GM19043 (cell line): ENCODE measurements around the gene GMDS.
"Not testable (repeated sequence)": the region's sequence is repeated elsewhere in the genome, so short reads cannot be mapped to it uniquely, and the experiment has no call there.

Experiments used
- ATAC-seq: cut with Tn5 transposase; IDR thresholded peaks from one replicate; pipeline ENCODE4 v1.9.1; 2021; ENCODE audit warnings: low read depth; ENCODE audit not compliant: unreplicated experiment

The GMDS gene

GRCh38 chr6:1767481-1768246 lies 477.7 kb downstream of the GMDS start:
- ATAC-seq = no peak

GRCh38 chr6:1766654-1767053 lies 478.8 kb downstream of the GMDS start:
- no peak for ATAC-seq

- no peak for ATAC-seq
These were observed 480.1 kb downstream of the GMDS start for GRCh38 chr6:1765160-1765903.

GRCh38 chr6:1764397-1764987 lies 480.9 kb downstream of the GMDS start:
- no peak for ATAC-seq

- ATAC-seq = no peak
These were observed 482.0 kb downstream of the GMDS start for GRCh38 chr6:1763404-1763803.

- ATAC-seq = no peak
These were observed 483.2 kb downstream of the GMDS start for GRCh38 chr6:1762203-1762602.

- ATAC-seq = no peak
These were observed 483.9 kb downstream of the GMDS start for GRCh38 chr6:1761477-1761877.

GRCh38 chr6:1760876-1761275 lies 484.5 kb downstream of the GMDS start:
- ATAC-seq = no peak

- no peak for ATAC-seq
These were observed 485.5 kb downstream of the GMDS start for GRCh38 chr6:1759870-1760269.

- ATAC-seq = no peak
These were observed 487.2 kb downstream of the GMDS start for GRCh38 chr6:1758076-1758679.

GRCh38 chr6:1757131-1757530 lies 488.3 kb downstream of the GMDS start:
- no peak for ATAC-seq

- no peak for ATAC-seq
These were observed 488.8 kb downstream of the GMDS start for GRCh38 chr6:1756472-1757129.

GRCh38 chr6:1751063-1751462 lies 494.3 kb downstream of the GMDS start:
- ATAC-seq = not testable (repeated sequence)

- ATAC-seq = no peak
These were observed 496.4 kb downstream of the GMDS start for GRCh38 chr6:1749041-1749440.

GRCh38 chr6:1747531-1747930 lies 497.9 kb downstream of the GMDS start:
- ATAC-seq = no peak

- ATAC-seq = no peak
These were observed 498.4 kb downstream of the GMDS start for GRCh38 chr6:1747003-1747402.

- ATAC-seq = no peak
These were observed 499.6 kb downstream of the GMDS start for GRCh38 chr6:1745814-1746213.

GRCh38 chr6:1744543-1744942 lies 500.9 kb downstream of the GMDS start:
- no peak for ATAC-seq

- ATAC-seq = peak; percentile 94
These were observed 505.7 kb downstream of the GMDS start for GRCh38 chr6:1739680-1740079.

GRCh38 chr6:1739220-1739619 lies 506.2 kb downstream of the GMDS start:
- peak; percentile 30 for ATAC-seq
